Endometrial microvascular endothelial cells (primary cell): ENCODE results near the gene GADD45B. TPM values are rescaled to one million over a fixed set of nuclear protein-coding genes. Genes with fewer than 3 reads are reported as not detected.

Experiments used
- in situ Hi-C: cut with HindIII; loops from 2 replicates; pipeline ENCODE4 v1.10.0; 2017; ENCODE audit warnings: low sequenced_read_pairs, low pct_unique_long_range_greater_than_20kb; ENCODE audit errors: inconsistent ontology term
- total RNA-seq: library from RNA; depleted of rRNA; stranded (reverse); fragments of >200 nt; gene quantifications from one replicate; pipeline ENCODE4 v1.2.3, GENCODE V29; 2015; ENCODE audit errors: inconsistent ontology term

Gene GADD45B
- 45.3 TPM for total RNA-seq

GRCh38 chr19:2475702-2476450 is at the start of gene GADD45B:
Gene GADD45B, plus strand, starts transcription at chr19:2476127. Its CDS starts 232 bp downstream, at chr19:2476359.
- in situ Hi-C loops = no loop called here

GRCh38 chr19:2426611-2427428 is 49.1 kb upstream of the GADD45B start:
- in situ Hi-C loops = no loop called here

DNA sequence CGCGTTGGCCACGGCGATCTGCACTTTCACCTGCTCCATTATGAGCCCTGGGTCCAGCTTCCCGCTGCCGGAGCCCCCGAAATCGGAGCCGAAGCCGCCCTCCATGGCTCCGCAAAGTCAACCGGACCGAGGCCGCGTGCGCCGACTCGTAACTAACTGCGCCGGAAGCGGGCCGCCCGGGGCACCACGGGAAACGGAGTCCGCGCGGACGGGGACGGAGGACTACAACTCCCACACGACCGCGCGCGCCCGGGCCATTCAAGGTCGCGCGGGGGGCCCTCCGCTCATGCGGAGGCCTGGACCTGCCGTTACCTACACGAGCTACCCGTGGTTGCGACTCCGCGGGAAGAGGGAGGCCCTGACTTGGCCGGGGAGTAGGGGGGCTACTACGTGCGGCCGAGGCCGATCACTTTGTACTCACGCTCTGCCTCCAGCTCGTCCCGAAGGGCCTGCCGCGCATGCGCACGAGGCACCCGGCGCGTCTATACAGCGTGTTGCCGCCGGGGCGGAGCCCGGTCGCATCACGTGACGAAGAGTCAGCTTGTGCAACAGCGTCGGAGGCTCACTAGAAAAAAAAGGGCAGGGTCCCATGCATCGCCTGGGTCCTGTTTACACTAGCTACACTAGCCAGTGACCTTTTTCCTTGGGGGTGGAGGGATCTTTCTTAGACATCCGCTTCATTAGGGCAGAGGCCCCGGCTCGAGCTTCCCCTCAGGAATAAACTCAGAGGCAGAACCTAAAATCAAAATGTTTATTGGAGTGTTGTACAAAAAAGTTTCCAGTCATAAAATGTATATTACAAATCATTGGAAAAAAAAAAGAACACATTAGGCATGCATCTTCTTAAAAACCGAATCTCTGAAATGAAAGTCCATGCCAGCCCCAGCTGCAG is 48.3 kb upstream of the GADD45B start, which contains the start of gene TIMM13:
Gene TIMM13, minus strand, starts transcription at position 158 of the 892 bp plus-strand sequence. Its CDS starts 53 bp downstream, at position 105.
- in situ Hi-C loops = no loop called here

GRCh38 chr19:2428321-2428690 is 47.6 kb upstream of the GADD45B start:
- in situ Hi-C loops = no loop called here

- in situ Hi-C loops = no loop called here
Observed at GRCh38 chr19:2428756-2429711, 46.9 kb upstream of the GADD45B start.

DNA sequence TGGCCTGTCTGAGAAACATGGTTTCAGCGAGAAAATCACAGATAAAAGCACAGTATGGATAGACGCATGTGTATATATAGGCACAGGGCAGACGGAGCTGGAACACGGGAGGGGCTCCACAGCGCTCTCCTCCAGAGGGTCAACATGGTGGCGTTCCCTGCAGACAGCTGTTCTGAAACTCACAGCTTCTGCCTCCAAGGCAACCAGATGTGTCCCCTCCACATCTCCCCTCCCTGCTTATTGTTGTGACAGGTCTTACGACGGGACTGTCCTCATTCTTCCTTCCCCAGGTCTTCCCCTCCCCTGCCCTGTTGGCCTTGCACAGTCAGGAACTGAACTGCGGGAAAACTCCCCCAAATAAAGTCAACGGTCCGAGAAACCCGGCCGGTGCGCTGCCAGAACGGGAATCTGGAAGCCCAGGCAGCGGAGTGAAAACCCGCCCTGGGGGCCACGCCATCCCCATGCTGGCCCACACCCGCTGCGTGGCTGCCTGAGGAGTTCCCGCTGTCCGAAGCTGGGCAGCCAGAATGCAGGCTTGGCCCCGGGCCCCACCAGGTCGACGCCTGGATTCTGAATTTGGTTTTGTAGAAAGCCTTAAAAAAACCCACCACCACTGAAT is 45.9 kb upstream of the GADD45B start:
- in situ Hi-C loops = no loop called here

DNA sequence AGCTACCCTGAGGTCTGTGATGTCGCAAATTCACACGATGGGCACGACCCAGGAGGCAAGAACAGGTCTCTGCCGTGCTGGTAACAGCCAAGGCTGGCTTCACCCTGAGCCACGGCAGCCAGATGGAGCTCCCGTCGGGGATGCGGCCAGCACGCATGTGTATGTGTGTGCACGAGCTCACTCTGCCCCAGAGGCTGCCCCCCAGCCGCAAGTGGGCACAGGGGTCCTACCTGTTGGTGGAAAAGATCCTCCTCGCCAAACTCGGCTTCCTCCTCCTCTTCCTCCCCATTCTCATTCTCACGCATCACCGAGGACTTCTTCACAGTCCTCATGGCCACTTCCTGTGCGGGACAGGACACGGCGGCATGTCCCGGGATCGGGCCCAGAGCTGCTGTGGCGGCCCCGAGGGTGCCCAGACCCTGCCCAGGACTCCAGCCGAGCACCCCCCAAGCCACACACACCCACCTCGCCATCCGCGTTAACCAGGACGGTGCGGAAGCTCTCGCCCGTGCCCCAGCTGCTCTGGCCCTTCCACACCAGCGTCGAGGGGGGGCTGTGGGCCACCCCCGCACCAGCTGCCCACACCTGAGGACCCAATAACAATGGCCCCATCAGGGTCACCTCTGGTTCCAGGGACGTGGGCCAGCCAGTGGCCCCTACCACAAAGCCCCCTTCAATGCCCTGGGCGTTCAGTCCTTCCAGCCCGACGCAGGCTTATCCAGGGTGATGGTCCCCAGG is 44.4 kb upstream of the GADD45B start:
- in situ Hi-C loops = no loop called here

DNA sequence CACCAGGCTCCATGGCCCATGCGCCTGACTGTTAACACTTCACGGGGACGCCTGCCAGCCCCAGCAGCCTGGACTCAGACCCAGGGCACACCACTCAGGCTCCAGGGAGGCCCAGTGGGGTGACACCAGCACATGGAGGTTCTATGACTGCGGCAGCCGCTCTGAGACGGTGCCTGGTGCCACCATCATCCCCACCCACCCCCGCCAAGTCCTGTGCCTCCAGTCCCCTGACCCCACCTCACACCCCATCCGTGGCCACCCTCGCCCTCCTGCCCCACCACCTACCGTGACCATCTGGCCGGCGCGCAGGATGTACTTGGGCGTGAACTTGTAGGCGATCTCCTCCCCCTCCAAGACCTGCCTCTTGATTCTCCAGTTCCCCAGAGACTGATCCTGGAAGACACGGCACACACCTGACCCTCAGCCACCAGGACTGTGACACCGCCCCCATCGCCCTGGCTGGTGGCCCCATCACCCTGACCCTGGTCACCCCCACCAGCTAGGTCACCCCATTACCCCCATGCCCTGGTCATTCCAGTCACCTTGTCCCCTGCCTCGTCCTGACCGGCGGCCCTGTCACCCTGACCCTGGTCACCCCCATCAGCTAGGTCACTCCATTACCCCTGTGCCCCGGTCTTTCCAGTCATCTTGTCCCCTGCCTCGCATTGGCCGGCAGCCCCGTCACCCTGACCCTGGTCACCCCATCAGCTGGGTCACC is 43.6 kb upstream of the GADD45B start:
- in situ Hi-C loops = no loop called here

DNA sequence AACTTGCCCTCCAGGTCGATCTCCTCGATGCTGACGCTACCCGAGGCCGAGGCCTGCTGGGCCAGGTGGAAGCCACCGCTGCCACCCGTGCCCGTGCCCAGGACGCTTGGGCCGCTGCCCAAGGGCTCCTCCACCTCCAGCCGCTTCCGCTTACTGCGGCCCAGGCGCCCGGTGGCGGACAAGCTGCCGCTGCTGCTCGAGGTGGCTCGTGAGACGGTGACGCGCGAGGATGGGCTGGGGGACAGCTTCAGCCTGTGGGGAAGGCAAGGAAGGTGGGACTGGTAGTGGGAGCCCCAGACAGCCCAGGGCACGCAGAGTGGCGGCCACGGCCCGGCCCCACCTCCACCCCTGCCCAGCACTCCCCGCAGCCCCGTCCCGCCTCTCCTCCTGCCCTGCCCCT is 42.1 kb upstream of the GADD45B start:
- in situ Hi-C loops = no loop called here

GRCh38 chr19:2434267-2434666 is 41.7 kb upstream of the GADD45B start:
- in situ Hi-C loops = no loop called here

GRCh38 chr19:2434721-2435265 is 41.1 kb upstream of the GADD45B start:
- in situ Hi-C loops = no loop called here

DNA sequence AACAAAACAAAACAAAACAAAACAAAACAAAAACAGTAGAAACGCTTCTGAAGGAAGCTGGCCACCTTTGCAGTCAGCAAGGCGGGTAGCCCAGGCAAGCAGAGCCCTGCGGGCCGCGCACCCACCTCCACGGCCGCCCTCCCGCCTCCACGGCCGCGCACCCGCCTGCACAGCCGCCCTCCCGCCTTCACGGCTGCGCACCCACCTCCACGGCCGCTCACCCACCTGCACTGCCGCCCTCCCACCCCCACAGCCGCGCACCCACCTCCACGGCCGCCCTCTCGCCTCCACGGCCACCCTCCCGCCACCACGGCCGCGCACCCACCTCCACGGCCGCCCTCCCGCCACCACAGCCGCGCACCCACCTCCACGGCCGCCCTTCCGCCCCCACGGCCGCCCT is 39.5 kb upstream of the GADD45B start:
- in situ Hi-C loops = no loop called here

DNA sequence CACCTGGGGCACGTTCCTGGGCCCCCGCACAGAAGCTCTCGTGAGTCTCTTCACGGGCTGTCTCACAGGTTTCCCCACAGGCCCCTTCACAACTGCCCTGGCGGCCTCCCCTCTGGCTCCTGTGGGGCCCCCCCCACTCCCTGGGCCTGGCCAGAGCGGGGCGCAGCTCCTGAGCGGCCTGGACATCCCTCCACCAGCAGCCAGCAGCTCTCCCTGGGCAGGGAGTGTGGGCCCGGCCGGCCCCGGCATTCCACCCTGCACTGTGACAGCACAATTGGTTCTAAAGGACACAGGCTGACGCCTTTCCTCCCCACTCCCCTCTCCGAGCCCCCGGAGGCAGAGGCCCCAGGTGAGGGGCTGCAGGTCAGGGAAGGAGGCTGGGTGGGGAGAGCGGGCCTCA is 39.0 kb upstream of the GADD45B start:
- in situ Hi-C loops = no loop called here

DNA sequence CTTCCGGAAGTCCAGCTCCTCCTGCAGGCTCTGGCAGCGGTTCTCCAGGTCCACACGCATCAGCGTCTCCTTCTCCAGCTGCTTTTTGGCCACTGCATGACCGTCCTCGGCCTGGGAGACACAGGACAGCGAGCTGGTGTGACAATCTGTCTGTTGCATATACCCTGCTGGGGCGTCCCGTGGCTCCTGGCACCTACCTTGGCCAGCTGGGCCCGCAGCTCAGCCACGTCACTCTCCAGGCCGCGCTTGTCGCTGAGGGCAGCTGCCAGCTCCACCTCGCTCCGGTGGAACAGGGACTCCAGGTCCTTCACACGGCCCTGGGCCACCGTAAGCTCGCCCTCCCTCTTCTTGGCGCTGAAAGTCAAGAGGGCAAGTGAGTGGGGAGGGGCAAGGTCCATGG is 37.7 kb upstream of the GADD45B start:
- in situ Hi-C loops = no loop called here

- in situ Hi-C loops = no loop called here
Observed at GRCh38 chr19:2440515-2440914, 35.4 kb upstream of the GADD45B start.

- in situ Hi-C loops = no loop called here
Observed at GRCh38 chr19:2441096-2441752, 34.7 kb upstream of the GADD45B start.
